Measurements from ENCODE around the gene TUBG2. TPM values are rescaled to one million over a fixed set of nuclear protein-coding genes. Genes with fewer than 3 reads are reported as not detected.

Gene TUBG2
- total and polyA plus RNA-seq, 10 of the 15 experiments (the other 5 are each of a cell fraction or from before 2014, with no cell fraction given): 1.2 to 12.5 (median 8.9) TPM

DNA sequence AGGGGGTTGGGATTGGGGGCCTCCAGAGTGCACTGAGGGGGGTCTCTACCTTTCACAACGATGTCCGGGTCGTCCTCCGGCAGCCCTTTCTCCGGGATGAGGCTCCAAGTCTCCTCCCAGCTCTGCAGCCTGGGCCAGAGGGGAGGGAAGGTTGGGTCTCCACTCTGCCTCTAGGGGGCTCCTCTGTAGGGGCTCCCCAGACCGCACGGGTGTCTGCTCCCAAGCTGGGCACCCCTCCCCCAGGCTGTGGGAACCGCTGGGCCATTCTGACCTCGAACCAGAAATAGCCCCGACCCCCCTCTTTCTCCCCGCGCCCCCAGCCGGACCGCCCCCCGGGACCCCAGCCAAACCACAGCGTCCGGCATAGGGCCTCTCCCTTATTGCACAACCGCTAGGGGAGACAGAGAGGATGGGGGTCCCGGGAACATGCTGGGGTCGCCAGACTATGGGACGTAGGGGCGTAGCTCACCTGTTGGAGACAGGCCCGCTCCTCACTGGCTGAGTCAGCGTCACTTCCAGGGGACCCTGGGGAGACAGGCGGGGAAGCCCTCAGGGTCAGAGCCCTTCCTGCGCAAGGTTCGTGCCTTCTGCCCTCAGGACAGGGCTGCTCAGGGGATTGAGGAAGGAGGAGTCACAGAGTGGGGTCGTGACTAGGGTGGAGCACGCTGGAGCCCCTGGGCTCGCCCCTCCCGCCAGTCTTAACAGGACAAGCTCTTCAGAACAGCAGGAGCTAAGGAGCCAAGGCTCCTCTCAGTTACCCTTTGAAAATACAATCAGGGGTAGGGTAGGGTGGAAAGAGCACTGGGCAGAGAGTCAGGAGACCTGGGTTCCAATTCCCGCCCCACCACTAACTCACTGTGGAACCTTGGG is 15.0 kb downstream of the TUBG2 start (continued):
- TF ChIP-seq, protein P1, sequence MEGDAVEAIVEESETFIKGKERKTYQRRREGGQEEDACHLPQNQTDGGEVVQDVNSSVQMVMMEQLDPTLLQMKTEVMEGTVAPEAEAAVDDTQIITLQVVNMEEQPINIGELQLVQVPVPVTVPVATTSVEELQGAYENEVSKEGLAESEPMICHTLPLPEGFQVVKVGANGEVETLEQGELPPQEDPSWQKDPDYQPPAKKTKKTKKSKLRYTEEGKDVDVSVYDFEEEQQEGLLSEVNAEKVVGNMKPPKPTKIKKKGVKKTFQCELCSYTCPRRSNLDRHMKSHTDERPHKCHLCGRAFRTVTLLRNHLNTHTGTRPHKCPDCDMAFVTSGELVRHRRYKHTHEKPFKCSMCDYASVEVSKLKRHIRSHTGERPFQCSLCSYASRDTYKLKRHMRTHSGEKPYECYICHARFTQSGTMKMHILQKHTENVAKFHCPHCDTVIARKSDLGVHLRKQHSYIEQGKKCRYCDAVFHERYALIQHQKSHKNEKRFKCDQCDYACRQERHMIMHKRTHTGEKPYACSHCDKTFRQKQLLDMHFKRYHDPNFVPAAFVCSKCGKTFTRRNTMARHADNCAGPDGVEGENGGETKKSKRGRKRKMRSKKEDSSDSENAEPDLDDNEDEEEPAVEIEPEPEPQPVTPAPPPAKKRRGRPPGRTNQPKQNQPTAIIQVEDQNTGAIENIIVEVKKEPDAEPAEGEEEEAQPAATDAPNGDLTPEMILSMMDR (IDR thresholded peaks at IDR 0.05 in 2 of 3, conservative IDR thresholded peaks at IDR 0.05 in 1 of 3; ENCODE audit: control insufficient read depth in 2 of 3, extremely low read depth in 1 of 3, insufficient read depth in 1 of 3, low read depth in 3 of 3, low read length in 3 of 3): peak; percentile 59 to 85 (median 61)
- TF ChIP-seq NR2F1 (conservative IDR thresholded peaks at IDR 0.05) (peak; percentile 73), NR2C1 (IDR thresholded peaks at IDR 0.05) (no peak), CEBPB (IDR thresholded peaks at IDR 0.05; ENCODE audit: borderline replicate concordance in 1 of 2, low read depth in 2 of 2, low read length in 2 of 2) (peak in 1 of 2 experiments; percentile 49; a peak in 1 of 4 replicates), CHD2 (IDR thresholded peaks at IDR 0.05; ENCODE audit: borderline replicate concordance, low read depth, low read length) (0 out of 2 replicates have a peak, but pooled peaks have one; percentile 51), ZZZ3 (IDR thresholded peaks at IDR 0.05; ENCODE audit: control insufficient read depth, insufficient read length, low read depth) (no peak), CREM (IDR thresholded peaks at IDR 0.05; ENCODE audit: low read depth) (peak; percentile 32; the same call in 1 of the 2 replicates), RAD21 (IDR thresholded peaks at IDR 0.05; ENCODE audit: insufficient read depth, low read depth, low read length) (peak; percentile 37; the same call in 1 of the 2 replicates), MEF2B (IDR thresholded peaks at IDR 0.05; ENCODE audit: partially characterized antibody, poor library complexity, severe bottlenecking) (peak; percentile 83), SMC3 (IDR thresholded peaks at IDR 0.05; ENCODE audit: borderline replicate concordance, low read length) (peak; percentile 41; the same call in 1 of the 2 replicates), EED (IDR thresholded peaks at IDR 0.05; ENCODE audit: low read depth) (peak; percentile 40; the same call in 1 of the 2 replicates), CREB1 (IDR thresholded peaks at IDR 0.05; ENCODE audit: low read depth) (no peak), FOS (IDR thresholded peaks at IDR 0.05; ENCODE audit: borderline replicate concordance, extremely low read depth, insufficient read length) (no peak), TBL1XR1 (IDR thresholded peaks at IDR 0.05; ENCODE audit: low read depth, low read length) (peak; percentile 45; the same call in 1 of the 2 replicates)
- TF ChIP-seq, protein P2, sequence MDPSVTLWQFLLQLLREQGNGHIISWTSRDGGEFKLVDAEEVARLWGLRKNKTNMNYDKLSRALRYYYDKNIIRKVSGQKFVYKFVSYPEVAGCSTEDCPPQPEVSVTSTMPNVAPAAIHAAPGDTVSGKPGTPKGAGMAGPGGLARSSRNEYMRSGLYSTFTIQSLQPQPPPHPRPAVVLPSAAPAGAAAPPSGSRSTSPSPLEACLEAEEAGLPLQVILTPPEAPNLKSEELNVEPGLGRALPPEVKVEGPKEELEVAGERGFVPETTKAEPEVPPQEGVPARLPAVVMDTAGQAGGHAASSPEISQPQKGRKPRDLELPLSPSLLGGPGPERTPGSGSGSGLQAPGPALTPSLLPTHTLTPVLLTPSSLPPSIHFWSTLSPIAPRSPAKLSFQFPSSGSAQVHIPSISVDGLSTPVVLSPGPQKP (IDR thresholded peaks at IDR 0.05; ENCODE audit: low read depth, low read length): 0 out of 2 replicates have a peak, but pooled peaks have one; percentile 39
- TF ChIP-seq, protein P3, sequence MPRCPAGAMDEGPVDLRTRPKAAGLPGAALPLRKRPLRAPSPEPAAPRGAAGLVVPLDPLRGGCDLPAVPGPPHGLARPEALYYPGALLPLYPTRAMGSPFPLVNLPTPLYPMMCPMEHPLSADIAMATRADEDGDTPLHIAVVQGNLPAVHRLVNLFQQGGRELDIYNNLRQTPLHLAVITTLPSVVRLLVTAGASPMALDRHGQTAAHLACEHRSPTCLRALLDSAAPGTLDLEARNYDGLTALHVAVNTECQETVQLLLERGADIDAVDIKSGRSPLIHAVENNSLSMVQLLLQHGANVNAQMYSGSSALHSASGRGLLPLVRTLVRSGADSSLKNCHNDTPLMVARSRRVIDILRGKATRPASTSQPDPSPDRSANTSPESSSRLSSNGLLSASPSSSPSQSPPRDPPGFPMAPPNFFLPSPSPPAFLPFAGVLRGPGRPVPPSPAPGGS (IDR thresholded peaks at IDR 0.05; ENCODE audit: borderline replicate concordance, insufficient read depth, low read depth, low read length, poor library complexity, severe bottlenecking): peak; percentile 28
